Tibial nerve (tissue), 4 donors: ENCODE data around the gene RSRC1. TPM values are rescaled to one million over a fixed set of nuclear protein-coding genes. Genes with fewer than 3 reads are reported as not detected.
"Not testable (repeated sequence)": the region's sequence is repeated elsewhere in the genome, so short reads cannot be mapped to it uniquely, and the experiment has no call there.

ENCODE experiments used
- DNase-seq, 2 donors: peaks; one replicate each; pipeline ENCODE4 v3.0.0-alpha.2; 2019; ENCODE audit warnings: low spot score in 2 of 2
- H3K27ac ChIP-seq, 4 donors: fragments of 200-600 bp; sonication (generic) in 3 of 4; one replicate each; pipeline ENCODE4 v1.5.1; 2017 to 2019; ENCODE audit warnings: mild to moderate bottlenecking in 1 of 4
- H3K27me3 ChIP-seq, 2 donors: fragments of 200-600 bp; sonication (generic) in 1 of 2; one replicate each; pipeline versions ENCODE4 v1.5.1 to v1.6.0; 2017 to 2019
- H3K36me3 ChIP-seq, 3 donors: fragments of 200-600 bp; sonication (generic); one replicate each; pipeline ENCODE4 v1.5.1; 2018 to 2019
- H3K4me1 ChIP-seq, 4 donors: fragments of 200-600 bp; sonication (generic) in 3 of 4; one replicate each; pipeline ENCODE4 v1.5.1; 2017 to 2019
- H3K4me3 ChIP-seq, 4 donors: fragments of 200-600 bp; sonication (generic) in 3 of 4; one replicate each; pipeline ENCODE4 v1.5.1; 2017 to 2019; ENCODE audit warnings: mild to moderate bottlenecking in 1 of 4, moderate library complexity in 1 of 4
- H3K9me3 ChIP-seq, 4 donors: fragments of 200-600 bp; sonication (generic) in 3 of 4; one replicate each; pipeline ENCODE4 v1.5.1; 2017 to 2019
- EP300 ChIP-seq, 2 donors: sonication (generic); formaldehyde crosslinking; IDR thresholded peaks; one replicate each; pipeline ENCODE4 v1.6.1; 2017; ENCODE audit warnings: antibody characterized with exemption in 2 of 2, mild to moderate bottlenecking in 1 of 2
- POLR2A ChIP-seq, 2 donors: fragments of 450-650 bp; IDR thresholded peaks; one replicate each; pipeline ENCODE4 v1.6.1; 2017; ENCODE audit warnings: antibody characterized with exemption in 2 of 2, mild to moderate bottlenecking in 2 of 2, moderate library complexity in 2 of 2
- WGBS, 2 donors: methylation state at CpG; one replicate each; pipeline ENCODE4 v1.1.5; 2018; 5-methylcytosine and 5-hydroxymethylcytosine counted together
- total RNA-seq, 4 donors: library from RNA; depleted of rRNA; stranded (reverse); fragments of >200 nt; gene quantifications; one replicate each; pipeline ENCODE4 v1.1.0, GENCODE V29; 2016
- TF ChIP-seq, protein P1 (sequence below), 5 experiments: fragments of 200-600 bp in 3 of 5; fragments of 450-650 bp in 2 of 5; sonication (generic) in 3 of 5; IDR thresholded peaks; one replicate each; pipeline ENCODE4 v1.5.1; 2016 to 2019; ENCODE audit warnings: antibody characterized with exemption in 5 of 5, mild to moderate bottlenecking in 3 of 5, moderate library complexity in 2 of 5

The RSRC1 gene
- total RNA-seq, 4 donors from 2014 or later = 58.2 to 70.5 (median 68.6) TPM

GRCh38 chr3:158333736-158334135, 223.8 kb downstream of the RSRC1 start:
- 58 to 63% methylated on average over 1 of the region's 1 CpG for WGBS, 2 donors
- DNase-seq = no peak

DNA sequence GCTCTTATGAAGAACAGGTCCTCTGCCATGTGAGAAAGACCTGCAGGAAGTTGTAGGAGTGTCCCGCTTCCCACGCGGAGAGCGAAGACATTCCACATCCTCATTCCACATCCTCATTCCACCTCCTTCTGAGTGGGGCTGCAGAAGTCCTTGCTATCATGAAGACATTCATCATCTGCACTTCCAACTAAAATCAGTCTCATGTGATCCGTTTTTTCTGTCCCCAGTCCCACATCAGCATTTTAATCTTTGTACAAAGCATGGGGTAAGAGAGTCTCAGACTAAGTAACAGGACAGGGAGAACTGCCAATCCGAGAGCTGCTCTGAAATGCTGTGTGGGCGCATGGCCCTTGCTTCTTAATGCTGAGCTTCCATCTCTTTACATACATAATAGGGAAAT, 227.2 kb downstream of the RSRC1 start:
- H3K36me3 ChIP-seq = peaks cover 0 to 4% (median 0%) of the 10 kb centered on the region in 3 donors
- no peak overlapping the region for H3K27ac ChIP-seq
- no peaks in the 10 kb centered on the region for H3K4me1 ChIP-seq
- no peaks in the 10 kb centered on the region for H3K9me3 ChIP-seq
- no peaks in the 10 kb centered on the region for H3K27me3 ChIP-seq
- TF ChIP-seq EP300 (IDR thresholded peaks at IDR 0.05) (no peak), POLR2A (IDR thresholded peaks at IDR 0.05) (no peak)
- TF ChIP-seq, protein P1, sequence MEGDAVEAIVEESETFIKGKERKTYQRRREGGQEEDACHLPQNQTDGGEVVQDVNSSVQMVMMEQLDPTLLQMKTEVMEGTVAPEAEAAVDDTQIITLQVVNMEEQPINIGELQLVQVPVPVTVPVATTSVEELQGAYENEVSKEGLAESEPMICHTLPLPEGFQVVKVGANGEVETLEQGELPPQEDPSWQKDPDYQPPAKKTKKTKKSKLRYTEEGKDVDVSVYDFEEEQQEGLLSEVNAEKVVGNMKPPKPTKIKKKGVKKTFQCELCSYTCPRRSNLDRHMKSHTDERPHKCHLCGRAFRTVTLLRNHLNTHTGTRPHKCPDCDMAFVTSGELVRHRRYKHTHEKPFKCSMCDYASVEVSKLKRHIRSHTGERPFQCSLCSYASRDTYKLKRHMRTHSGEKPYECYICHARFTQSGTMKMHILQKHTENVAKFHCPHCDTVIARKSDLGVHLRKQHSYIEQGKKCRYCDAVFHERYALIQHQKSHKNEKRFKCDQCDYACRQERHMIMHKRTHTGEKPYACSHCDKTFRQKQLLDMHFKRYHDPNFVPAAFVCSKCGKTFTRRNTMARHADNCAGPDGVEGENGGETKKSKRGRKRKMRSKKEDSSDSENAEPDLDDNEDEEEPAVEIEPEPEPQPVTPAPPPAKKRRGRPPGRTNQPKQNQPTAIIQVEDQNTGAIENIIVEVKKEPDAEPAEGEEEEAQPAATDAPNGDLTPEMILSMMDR (IDR thresholded peaks at IDR 0.05) = no peak
- 81 to 84% methylated on average over 7 of the region's 7 CpGs for WGBS, 2 donors
- H3K4me3 ChIP-seq = no peak overlapping the region
- no peak for DNase-seq

More at GRCh38 chr3:158333736-158334135, 223.8 kb downstream of the RSRC1 start:
- Histone ChIP-seq H3K4me3 (no peak overlapping the region), H3K27ac (no peak overlapping the region), H3K27me3 (no peaks in the 10 kb centered on the region), H3K36me3 (peaks cover 0 to 4% (median 0%) of the 10 kb centered on the region in 3 donors), H3K4me1 (no peaks in the 10 kb centered on the region), H3K9me3 (no peaks in the 10 kb centered on the region)
- TF ChIP-seq, protein P1 (IDR thresholded peaks at IDR 0.05) = no peak
- TF ChIP-seq POLR2A (IDR thresholded peaks at IDR 0.05) (no peak), EP300 (IDR thresholded peaks at IDR 0.05) (no peak)

DNA sequence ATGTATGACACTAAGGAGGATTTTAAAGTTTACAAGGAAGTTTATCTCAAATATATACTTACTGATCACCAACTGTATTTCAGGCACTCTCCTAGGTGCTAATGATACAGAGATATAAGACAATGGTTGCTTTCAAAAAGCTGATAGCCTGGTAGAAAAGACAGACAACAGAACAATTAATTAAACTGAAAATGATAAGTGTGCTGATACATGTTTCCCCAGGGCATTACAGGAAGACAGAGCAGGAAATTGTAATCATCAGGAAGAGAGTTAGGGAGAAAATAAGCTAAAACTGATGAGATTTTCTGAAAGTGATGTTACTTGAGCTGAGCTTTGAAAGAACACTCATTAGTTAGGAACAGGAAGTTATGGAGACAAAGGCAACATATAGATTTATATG, 229.7 kb downstream of the RSRC1 start:
- Histone ChIP-seq H3K4me1 (no peaks in the 10 kb centered on the region), H3K9me3 (no peaks in the 10 kb centered on the region), H3K27ac (no peak overlapping the region), H3K27me3 (no peaks in the 10 kb centered on the region), H3K36me3 (peaks cover 0 to 4% (median 0%) of the 10 kb centered on the region in 3 donors), H3K4me3 (no peak overlapping the region)
- TF ChIP-seq EP300 (IDR thresholded peaks at IDR 0.05) (no peak), POLR2A (IDR thresholded peaks at IDR 0.05) (no peak)
- TF ChIP-seq, protein P1 (IDR thresholded peaks at IDR 0.05) = no peak
- DNase-seq = no peak

GRCh38 chr3:158340951-158341350, 231.1 kb downstream of the RSRC1 start:
- H3K27ac ChIP-seq, H3K4me1 ChIP-seq, H3K36me3 ChIP-seq, H3K9me3 ChIP-seq, DNase-seq, H3K4me3 ChIP-seq, H3K27me3 ChIP-seq: not testable (repeated sequence)
- WGBS, 2 donors = 95 to 100% methylated on average over 2 of the region's 2 CpGs

DNA sequence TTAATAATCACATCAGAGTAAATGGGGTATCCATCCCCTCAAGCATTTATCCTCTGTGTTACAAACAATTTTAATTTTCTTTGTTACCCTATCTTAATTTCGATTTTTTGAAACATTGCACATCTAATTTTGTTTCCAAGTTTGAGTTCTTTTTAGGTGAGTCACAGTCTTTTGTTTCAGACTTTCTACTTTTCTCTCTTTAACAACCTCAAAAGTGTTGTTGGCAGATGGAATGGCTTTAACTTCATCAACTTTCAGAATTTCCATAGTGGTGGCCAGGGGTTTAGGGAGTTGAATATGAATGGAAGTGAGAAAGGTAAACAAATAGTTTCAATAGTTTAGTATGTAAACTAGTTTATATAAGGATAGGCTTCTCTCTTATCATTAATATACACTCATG, 238.1 kb downstream of the RSRC1 start:
- no peaks in the 10 kb centered on the region for H3K9me3 ChIP-seq
- H3K4me1 ChIP-seq = no peaks in the 10 kb centered on the region
- no peak overlapping the region for H3K27ac ChIP-seq
- no peak for TF ChIP-seq POLR2A (IDR thresholded peaks at IDR 0.05)
- TF ChIP-seq, protein P1 (IDR thresholded peaks at IDR 0.05) = no peak
- no peak for TF ChIP-seq EP300 (IDR thresholded peaks at IDR 0.05)
- H3K4me3 ChIP-seq = no peak overlapping the region
- DNase-seq = no peak
- WGBS, 2 donors = 60 to 63% methylated on average over 1 of the region's 1 CpG
- H3K36me3 ChIP-seq = no peaks in the 10 kb centered on the region
- no peaks in the 10 kb centered on the region for H3K27me3 ChIP-seq

GRCh38 chr3:158350971-158351370, 241.1 kb downstream of the RSRC1 start:
- H3K36me3 ChIP-seq = no peaks in the 10 kb centered on the region
- no peaks in the 10 kb centered on the region for H3K4me1 ChIP-seq
- H3K9me3 ChIP-seq = no peaks in the 10 kb centered on the region
- TF ChIP-seq, protein P1 (IDR thresholded peaks at IDR 0.05) = no peak
- no peak for TF ChIP-seq EP300 (IDR thresholded peaks at IDR 0.05)
- no peak for TF ChIP-seq POLR2A (IDR thresholded peaks at IDR 0.05)
- no peak for DNase-seq
- no peak overlapping the region for H3K27ac ChIP-seq
- H3K4me3 ChIP-seq = no peak overlapping the region
- WGBS, 2 donors = 90 to 93% methylated on average over 4 of the region's 4 CpGs
- H3K27me3 ChIP-seq = no peaks in the 10 kb centered on the region
